OCI-LY7 (cell line): ENCODE results near the gene MAPK11. TPM values are rescaled to one million over a fixed set of nuclear protein-coding genes. Genes with fewer than 3 reads are reported as not detected.

Experiments
- BruUV-seq: library from RNA; stranded (reverse); fragments of 400-500 nt; replicated peaks from 2 replicates; lab custom pipeline; 2021; lab: Mats Ljungman, UMichigan
- CTCF ChIA-PET: fragments of 300-600 bp; sonication (Branson Sonifier 250); formaldehyde crosslinking; loops from one replicate; lab custom pipeline; 2022; ENCODE audit warnings: antibody characterized with exemption; ENCODE audit not compliant: unreplicated experiment; lab: Charles Lee
- POLR2A ChIA-PET: fragments of 300-600 bp; sonication (Branson Sonifier 250); formaldehyde crosslinking; loops from one replicate; lab custom pipeline; 2022; ENCODE audit warnings: antibody characterized with exemption; lab: Charles Lee
- DNase-seq: peaks from one replicate; pipeline ENCODE4 v3.0.0-alpha.2; 2015; ENCODE audit warnings: low spot score
- H2AFZ ChIP-seq: fragments of 200-600 bp; sonication (generic), shearing (Covaris generic); 2 replicates; pipeline ENCODE4 v1.6.1; 2014; ENCODE audit warnings: mild to moderate bottlenecking, antibody characterized with exemption, low read length, moderate library complexity
- H3K27ac ChIP-seq: fragments of 200-600 bp; sonication (generic); 2 replicates; pipeline ENCODE4 v1.5.1; 2014; ENCODE audit warnings: mixed run types, low read depth, mild to moderate bottlenecking, moderate library complexity, low read length, inconsistent platforms; ENCODE audit not compliant: poor library complexity, severe bottlenecking
- H3K36me3 ChIP-seq: fragments of 200-600 bp; sonication (generic); 2 replicates; pipeline ENCODE4 v1.6.1; 2014; ENCODE audit warnings: mild to moderate bottlenecking, antibody characterized with exemption, low read length, moderate library complexity, mixed read lengths; ENCODE audit not compliant: insufficient read depth
- H3K4me1 ChIP-seq: fragments of 200-600 bp; sonication (generic); 2 replicates; pipeline ENCODE4 v1.5.1; 2014; ENCODE audit warnings: mild to moderate bottlenecking, low read length; ENCODE audit not compliant: insufficient read depth, poor library complexity, severe bottlenecking
- H3K4me2 ChIP-seq: fragments of 200-600 bp; sonication (generic); 2 replicates; pipeline ENCODE4 v1.6.1; 2014; ENCODE audit warnings: mild to moderate bottlenecking, low read length
- H3K4me3 ChIP-seq: fragments of 200-600 bp; sonication (generic); 2 replicates; pipeline ENCODE4 v1.5.1; 2014; ENCODE audit warnings: mild to moderate bottlenecking, low read depth, low read length; ENCODE audit not compliant: poor library complexity, severe bottlenecking
- H3K79me2 ChIP-seq: fragments of 200-600 bp; sonication (generic); 2 replicates; pipeline ENCODE4 v1.6.1; 2016; ENCODE audit warnings: low read depth, mild to moderate bottlenecking, low read length, moderate library complexity, mixed read lengths; ENCODE audit not compliant: insufficient read depth
- H3K9me2 ChIP-seq: fragments of 200-600 bp; sonication (generic); 2 replicates; pipeline ENCODE4 v1.6.1; 2016; ENCODE audit warnings: mild to moderate bottlenecking, low read length, mixed read lengths; ENCODE audit not compliant: insufficient read depth
- H3K9me3 ChIP-seq: fragments of 200-600 bp; sonication (generic); 2 replicates; pipeline ENCODE4 v1.6.1; 2014; ENCODE audit warnings: mild to moderate bottlenecking, mixed run types, low read length, mixed read lengths
- H4K20me1 ChIP-seq: fragments of 200-600 bp; sonication (generic); 2 replicates; pipeline ENCODE4 v1.6.1; 2014; ENCODE audit warnings: mild to moderate bottlenecking, antibody characterized with exemption, low read length, moderate library complexity, mixed read lengths; ENCODE audit not compliant: insufficient read depth
- CTCF ChIP-seq: fragments of 200-600 bp; sonication (generic); conservative IDR thresholded peaks from 2 replicates; pipeline ENCODE4 v1.5.1; 2014; ENCODE audit warnings: mild to moderate bottlenecking, antibody characterized with exemption, low read length, moderate library complexity, mixed read lengths
- EZH2phosphoT487 ChIP-seq: fragments of 200-600 bp; sonication (generic); IDR thresholded peaks from 2 replicates; pipeline ENCODE4 v1.6.1; 2018; ENCODE audit warnings: low read depth, borderline replicate concordance, mild to moderate bottlenecking, mixed run types, antibody characterized with exemption, low read length, moderate library complexity, mixed read lengths
- intact Hi-C: fragments of 100-400 bp; cut with micrococcal nuclease; formaldehyde crosslinking; loops from one replicate; pipeline ENCODE4 v1.10.0; 2022; ENCODE audit not compliant: unreplicated experiment
- total RNA-seq, 2 experiments: library from RNA; depleted of rRNA in 1 of 2; stranded (reverse); fragments of >200 nt in 1 of 2; shearing (Covaris generic) in 1 of 2; gene quantifications; 2 replicates each; pipeline ENCODE4 v1.2.3, GENCODE V29; 2014 to 2022

Gene MAPK11
- total RNA-seq, 2 experiments from 2014 or later, result 12.0 to 19.7 TPM

- Histone ChIP-seq H3K4me1 (peaks cover 78% of the 10 kb centered on the region), H3K9me3 (no peaks in the 10 kb centered on the region), H3K4me2 (peak overlapping the region; percentile 86), H3K4me3 (peak overlapping the region; percentile 61), H3K27ac (peak overlapping the region; percentile 90), H3K36me3 (no peaks in the 10 kb centered on the region), H3K9me2 (no peaks in the 10 kb centered on the region), H3K79me2 (no peaks in the 10 kb centered on the region), H4K20me1 (no peaks in the 10 kb centered on the region), H2AFZ (no peak overlapping the region)
- ChIA-PET CTCF (interaction anchor here (0.5 to 0.6 kb wide), 3 partner anchors 41 to 380 kb away, joined by 3 to 6 read pairs (median 6); no protein-coding TSS in a partner anchor), POLR2A (interaction anchor here (0.6 to 0.9 kb wide), 3 partner anchors 25 to 265 kb away, joined by 3 read pairs; partner anchors contain the start of genes CHKB and HDAC10)
- intact Hi-C loops, result loop anchor here (2.0 to 5.0 kb wide), 2 partner anchors 41 to 125 kb away; no protein-coding TSS in a partner anchor
- BruUV-seq, result no TSS peak
- no peak for TF ChIP-seq EZH2phosphoT487
- no peak for DNase-seq
Measured at GRCh38 chr22:50317674-50318073, 47.5 kb upstream of the MAPK11 start.

- ChIA-PET POLR2A (interaction anchor here (0.7 to 0.9 kb wide), 2 partner anchors 24 to 66 kb away, joined by 3 read pairs; partner anchors contain the start of gene HDAC10), CTCF (interaction anchor here (0.6 kb wide), 2 partner anchors 41 to 67 kb away, joined by 3 to 6 read pairs; no protein-coding TSS in a partner anchor)
- H3K79me2 ChIP-seq, result no peaks in the 10 kb centered on the region
- no peaks in the 10 kb centered on the region for H3K9me2 ChIP-seq
- H3K4me3 ChIP-seq, result peak overlapping the region; percentile 61
- H2AFZ ChIP-seq, result no peak overlapping the region
- no peak for TF ChIP-seq EZH2phosphoT487
- no peaks in the 10 kb centered on the region for H3K36me3 ChIP-seq
- no peak for DNase-seq
- no TSS peak for BruUV-seq
- intact Hi-C loops, result loop anchor here (5.0 kb wide), 1 partner anchor 125 kb away; no protein-coding TSS in a partner anchor
- H4K20me1 ChIP-seq, result no peaks in the 10 kb centered on the region
- H3K4me2 ChIP-seq, result peak overlapping the region; percentile 86
- H3K27ac ChIP-seq, result peak overlapping the region; percentile 90
- H3K4me1 ChIP-seq, result peaks cover 78% of the 10 kb centered on the region
- H3K9me3 ChIP-seq, result no peaks in the 10 kb centered on the region
Measured at GRCh38 chr22:50317178-50317577, 47.0 kb upstream of the MAPK11 start.

- TF ChIP-seq CTCF, result no peak
- TF ChIP-seq EZH2phosphoT487, result no peak
- H3K27ac ChIP-seq, result peak overlapping the region; percentile 91
- no peak overlapping the region for H2AFZ ChIP-seq
- no peaks in the 10 kb centered on the region for H3K9me2 ChIP-seq
- H3K4me2 ChIP-seq, result peak overlapping the region; percentile 96
- no peaks in the 10 kb centered on the region for H3K9me3 ChIP-seq
- DNase-seq, result no peak
- no peaks in the 10 kb centered on the region for H4K20me1 ChIP-seq
- ChIA-PET CTCF (interaction anchor here (0.5 to 1.3 kb wide), 4 partner anchors 10 to 22 kb away, joined by 3 read pairs; no protein-coding TSS in a partner anchor), POLR2A (interaction anchor here (1.2 to 2.6 kb wide), 2 partner anchors 12 to 40 kb away, joined by 4 to 10 read pairs; no protein-coding TSS in a partner anchor)
- peaks cover 78% of the 10 kb centered on the region for H3K4me1 ChIP-seq
- no TSS peak for BruUV-seq
- intact Hi-C loops, result loop anchor here (5.0 kb wide), 1 partner anchor 124 kb away; no protein-coding TSS in a partner anchor
- no peaks in the 10 kb centered on the region for H3K36me3 ChIP-seq
- no peaks in the 10 kb centered on the region for H3K79me2 ChIP-seq
- H3K4me3 ChIP-seq, result peak overlapping the region; percentile 71
Measured at GRCh38 chr22:50316114-50317065, 46.2 kb upstream of the MAPK11 start.
